SH-SY5Y (cell line): ENCODE results near the gene TOPAZ1.

Experiments used
- GATA2 ChIP-seq: IDR thresholded peaks from 2 replicates; pipeline ENCODE4 v1.6.1; 2011; ENCODE audit warnings: mild to moderate bottlenecking, low read depth, low read length
- GATA3 ChIP-seq: IDR thresholded peaks from 2 replicates; pipeline ENCODE4 v1.6.1; 2011; ENCODE audit warnings: low read depth, mild to moderate bottlenecking, low read length, moderate library complexity

DNA sequence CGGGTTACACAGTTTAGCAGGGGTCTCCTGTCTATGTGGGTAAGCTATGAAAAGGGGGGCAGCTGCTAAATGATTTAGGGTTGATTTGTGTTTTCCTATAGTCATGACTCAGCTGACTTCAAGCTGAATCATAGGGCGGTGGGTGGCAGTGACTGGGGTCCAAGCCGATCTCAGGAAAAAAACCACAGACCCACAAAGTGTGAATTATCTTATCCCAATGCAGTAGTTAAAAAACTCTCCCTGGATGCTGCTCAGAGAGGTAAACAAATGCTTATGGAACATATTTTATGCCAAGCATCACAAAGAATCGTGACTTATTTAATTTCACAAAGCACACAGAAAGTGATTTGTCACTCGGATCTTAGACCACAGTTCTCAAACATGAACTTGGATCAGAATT is 18.4 kb upstream of the TOPAZ1 start:
- TF ChIP-seq GATA2 = no peak
- no peak for TF ChIP-seq GATA3
